K562 (cell line): ENCODE results near the gene ISOC1. TPM values are rescaled to one million over a fixed set of nuclear protein-coding genes. Genes with fewer than 3 reads are reported as not detected.

ENCODE experiments used
- microRNA-seq: library from miRNA; unstranded; fragments of <30 nt; microRNA quantifications from one replicate; pipeline ENCODE4, GENCODE V29; 2018; ENCODE audit warnings: borderline microRNAs expressed
- polyA plus RNA-seq, 8 experiments: library from polyadenylated mRNA; depleted of rRNA in 4 of 8; stranded (reverse) in 5 of 8; unstranded in 3 of 8; fragments of >200 nt; fragmentation: Nextera tagmentation in 2 of 8; fragmentation: Illumina TruSeq in 1 of 8; extraction: Ambion mirVana in 2 of 8; extraction: Trizol in 1 of 8; gene quantifications; 2 replicates each; pipeline versions ENCODE4 v1.2.1 to v1.2.3, GENCODE V29; 2011 to 2014; ENCODE audit warnings: inconsistent platforms in 1 of 8, missing spikeins in 1 of 8
- small RNA-seq: library from RNA; depleted of rRNA; stranded (forward); fragments of <200 nt; gene quantifications from one replicate; pipeline ENCODE3, GENCODE V24; 2014
- total RNA-seq, 7 experiments: library from RNA; depleted of rRNA in 6 of 7; stranded (reverse); fragments of >200 nt in 6 of 7; fragmentation: Illumina TruSeq in 2 of 7; extraction: Trizol in 2 of 7; gene quantifications; 2 replicates each; pipeline versions ENCODE4 v1.2.1 to v1.2.3, GENCODE V29; 2011 to 2021; ENCODE audit warnings: low replicate concordance in 1 of 7

Gene ISOC1
- total and polyA plus RNA-seq, 9 of the 15 experiments (the other 6 are each of a cell fraction or from before 2014, with no cell fraction given), result 14.0 to 67.9 (median 51.3) TPM

Small RNA genes within 50 kb of the gene (microRNA-seq; reads per million reads assigned to microRNA genes)
- gene MIR4633, result not detected

Small RNA genes within 50 kb of the gene (small RNA-seq; reads per million reads assigned to genes)
- not detected for gene MIR4633

Other genes starting within 250 kb of the ISOC1 start
- gene SLC27A6, start 129.3 kb upstream of the ISOC1 start, total RNA-seq (2014; rRNA removed), result 0.61 and 0.77 TPM in 2 replicates
- gene SLC27A6, start 129.3 kb upstream of the ISOC1 start, total RNA-seq (2014; rRNA removed; fragmentation: Illumina TruSeq; extraction: Trizol), result 1.3 TPM in 2 replicates
- gene SLC27A6, start 129.3 kb upstream of the ISOC1 start, total RNA-seq (2015; rRNA removed; fragmentation: Illumina TruSeq; extraction: Trizol), result 1.6 and 1.9 TPM in 2 replicates
- 0.76 and 1.2 TPM in 2 replicates for gene SLC27A6, start 129.3 kb upstream of the ISOC1 start, total RNA-seq (2021)
- gene SLC27A6, start 129.3 kb upstream of the ISOC1 start, polyA plus RNA-seq (2011; rRNA removed), result 0.83 and 1.5 TPM in 2 replicates
- 1.1 and 1.4 TPM in 2 replicates for gene SLC27A6, start 129.3 kb upstream of the ISOC1 start, polyA plus RNA-seq (2014; fragmentation: Illumina TruSeq; extraction: Trizol)
- gene SLC27A6, start 129.3 kb upstream of the ISOC1 start, polyA plus RNA-seq (2014; fragmentation: Nextera tagmentation; extraction: Ambion mirVana), result 1 to 10 TPM in 1 of 2 experiments, under 1 TPM in 1; 0.56 to 1.1 TPM
- 1.0 and 1.1 TPM in 2 replicates for gene SLC27A6, start 129.3 kb upstream of the ISOC1 start, polyA plus RNA-seq (2014; rRNA removed)